Measurements from ENCODE around the gene KLHL12.
A peak's percentile ranks its signal among the peaks of the same experiment; 100 is the strongest.

The KLHL12 gene

DNA sequence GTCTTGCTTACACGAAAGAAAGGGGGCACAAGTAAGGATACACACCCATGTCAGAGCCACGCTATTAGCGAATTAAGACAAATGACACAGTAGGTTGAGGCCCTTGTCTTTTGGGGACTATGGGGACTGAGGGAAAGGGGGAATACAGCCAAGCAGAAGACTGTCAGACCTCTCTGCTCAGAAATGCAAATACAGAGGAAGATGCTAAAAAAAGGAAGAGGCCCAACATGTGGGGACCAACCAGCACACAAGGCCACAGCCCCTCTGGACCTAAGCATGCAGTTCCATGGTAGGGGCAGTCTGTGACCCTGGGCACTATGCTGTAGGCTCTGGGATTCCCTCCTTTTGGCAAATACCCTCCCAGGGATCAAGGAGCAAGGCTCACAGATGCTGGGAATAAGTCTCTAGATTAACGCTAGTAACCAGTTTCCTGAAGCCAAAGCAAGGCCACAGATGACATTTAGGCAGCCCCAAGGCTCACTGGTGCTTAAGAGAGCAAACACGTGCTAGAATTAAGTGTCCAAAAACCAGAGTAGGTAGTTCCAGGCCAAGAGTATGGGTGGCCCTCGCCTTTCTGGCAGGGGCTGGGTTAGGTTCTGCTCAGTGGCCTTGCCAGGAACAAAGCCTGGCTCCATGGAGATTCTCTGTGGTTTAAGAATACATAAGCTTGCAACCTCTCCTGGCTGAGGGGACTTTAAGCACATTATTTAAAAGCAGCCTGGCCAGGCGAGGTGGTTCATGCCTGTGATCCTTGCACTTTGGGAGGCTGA lies 76.3 kb downstream of the KLHL12 start:
- DNase-seq (ENCODE audit: low spot score): no peak
- TF ChIP-seq, protein P1, sequence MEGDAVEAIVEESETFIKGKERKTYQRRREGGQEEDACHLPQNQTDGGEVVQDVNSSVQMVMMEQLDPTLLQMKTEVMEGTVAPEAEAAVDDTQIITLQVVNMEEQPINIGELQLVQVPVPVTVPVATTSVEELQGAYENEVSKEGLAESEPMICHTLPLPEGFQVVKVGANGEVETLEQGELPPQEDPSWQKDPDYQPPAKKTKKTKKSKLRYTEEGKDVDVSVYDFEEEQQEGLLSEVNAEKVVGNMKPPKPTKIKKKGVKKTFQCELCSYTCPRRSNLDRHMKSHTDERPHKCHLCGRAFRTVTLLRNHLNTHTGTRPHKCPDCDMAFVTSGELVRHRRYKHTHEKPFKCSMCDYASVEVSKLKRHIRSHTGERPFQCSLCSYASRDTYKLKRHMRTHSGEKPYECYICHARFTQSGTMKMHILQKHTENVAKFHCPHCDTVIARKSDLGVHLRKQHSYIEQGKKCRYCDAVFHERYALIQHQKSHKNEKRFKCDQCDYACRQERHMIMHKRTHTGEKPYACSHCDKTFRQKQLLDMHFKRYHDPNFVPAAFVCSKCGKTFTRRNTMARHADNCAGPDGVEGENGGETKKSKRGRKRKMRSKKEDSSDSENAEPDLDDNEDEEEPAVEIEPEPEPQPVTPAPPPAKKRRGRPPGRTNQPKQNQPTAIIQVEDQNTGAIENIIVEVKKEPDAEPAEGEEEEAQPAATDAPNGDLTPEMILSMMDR (IDR thresholded peaks at IDR 0.05; ENCODE audit: extremely low read depth, missing control alignments): no peak

- TF ChIP-seq, protein P1 (IDR thresholded peaks at IDR 0.05; ENCODE audit: extremely low read depth, missing control alignments): no peak
- DNase-seq (ENCODE audit: low spot score): peak; percentile 74
Observed at GRCh38 chr1:202848191-202848542, 78.9 kb downstream of the KLHL12 start.

DNA sequence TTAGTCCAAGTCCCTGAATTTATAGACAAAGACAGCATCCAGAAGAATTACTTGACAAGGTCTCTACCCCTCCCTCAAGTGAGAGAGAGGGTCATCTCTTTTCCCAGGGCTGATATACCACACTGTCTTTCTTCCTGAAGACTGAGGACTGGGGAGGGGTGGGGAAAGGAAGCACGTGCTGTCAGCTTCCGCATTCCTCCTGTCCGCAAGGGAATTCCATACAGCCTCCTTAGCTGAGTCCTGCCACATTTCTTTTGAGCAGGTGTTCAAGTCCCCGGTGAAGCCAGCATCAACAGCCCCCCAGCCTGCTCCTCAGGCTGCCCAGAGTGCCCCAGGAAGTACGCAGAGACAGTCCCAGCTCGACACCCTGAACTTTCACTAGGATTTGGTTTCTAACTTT lies 82.1 kb downstream of the KLHL12 start:
- no peak for DNase-seq (ENCODE audit: low spot score)
- TF ChIP-seq, protein P1 (IDR thresholded peaks at IDR 0.05; ENCODE audit: extremely low read depth, missing control alignments): no peak

- no peak for DNase-seq (ENCODE audit: low spot score)
- TF ChIP-seq, protein P1 (IDR thresholded peaks at IDR 0.05; ENCODE audit: extremely low read depth, missing control alignments): no peak
Observed at GRCh38 chr1:202844259-202844658, 82.8 kb downstream of the KLHL12 start.

- TF ChIP-seq, protein P1 (IDR thresholded peaks at IDR 0.05; ENCODE audit: extremely low read depth, missing control alignments): no peak
- no peak for DNase-seq (ENCODE audit: low spot score)
Observed at GRCh38 chr1:202843081-202843480, 84.0 kb downstream of the KLHL12 start.

Measured in GM20000 (cell line).